Endodermal cell (in vitro differentiated cells): ENCODE measurements around the gene MYO16. TPM values are rescaled to one million over a fixed set of nuclear protein-coding genes. Genes with fewer than 3 reads are reported as not detected.

Source experiments
- DNase-seq: peaks from one replicate; pipeline ENCODE4 v3.0.0-alpha.2; 2017
- H3K27ac ChIP-seq: 2 replicates; pipeline ENCODE4 v1.5.1; 2013; ENCODE audit warnings: mild to moderate bottlenecking, low read depth, low read length, moderate library complexity
- H3K27me3 ChIP-seq: 2 replicates; pipeline ENCODE4 v1.6.1; 2013; ENCODE audit warnings: mild to moderate bottlenecking, low read length, moderate library complexity; ENCODE audit not compliant: insufficient read depth, control insufficient read depth, poor library complexity, severe bottlenecking
- H3K36me3 ChIP-seq: 2 replicates; pipeline ENCODE4 v1.7.0; 2013; ENCODE audit warnings: mild to moderate bottlenecking, low read length, moderate library complexity; ENCODE audit not compliant: control insufficient read depth, insufficient read depth
- H3K4me1 ChIP-seq: one replicate; pipeline ENCODE4 v1.7.0; 2013; ENCODE audit warnings: low read length; ENCODE audit not compliant: control insufficient read depth, insufficient read depth
- H3K4me3 ChIP-seq: 2 replicates; pipeline ENCODE4 v1.5.1; 2013; ENCODE audit warnings: mild to moderate bottlenecking, low read length, moderate library complexity
- H3K9ac ChIP-seq: 2 replicates; pipeline ENCODE4 v1.6.1; 2013; ENCODE audit warnings: mild to moderate bottlenecking, low read length, moderate library complexity; ENCODE audit not compliant: poor library complexity, severe bottlenecking; ENCODE audit errors: extremely low read depth
- H3K9me3 ChIP-seq: 2 replicates; pipeline ENCODE4 v1.6.1; 2013; ENCODE audit warnings: mild to moderate bottlenecking, low read length, moderate library complexity; ENCODE audit not compliant: control insufficient read depth
- H3K27ac Mint-ChIP-seq: 2 replicates; pipeline ENCODE4 v1.8.0; 2020; ENCODE audit warnings: mixed read lengths
- H3K27me3 Mint-ChIP-seq: 2 replicates; pipeline ENCODE4 v1.8.0; 2021; ENCODE audit warnings: mild to moderate bottlenecking, mixed read lengths; ENCODE audit not compliant: insufficient read depth
- H3K36me3 Mint-ChIP-seq: 2 replicates; pipeline ENCODE4 v1.8.0; 2020; ENCODE audit warnings: low read depth, mixed read lengths
- H3K4me1 Mint-ChIP-seq: 2 replicates; pipeline ENCODE4 v1.8.0; 2020; ENCODE audit warnings: mixed read lengths
- H3K4me3 Mint-ChIP-seq: 2 replicates; pipeline ENCODE4 v1.8.0; 2020; ENCODE audit warnings: mild to moderate bottlenecking, moderate library complexity, mixed read lengths
- H3K9me3 Mint-ChIP-seq: 2 replicates; pipeline ENCODE4 v1.8.0; 2020; ENCODE audit warnings: mild to moderate bottlenecking, mixed read lengths
- CTCF ChIP-seq: fragments of 200-600 bp; sonication (generic); conservative IDR thresholded peaks from 2 replicates; pipeline ENCODE4 v1.5.0; 2021; ENCODE audit warnings: antibody characterized with exemption, mild to moderate bottlenecking
- WGBS, 2 experiments: methylation state at CpG; one replicate each; pipeline versions ENCODE4 v1.1.5 to v1.1.7; 2013; ENCODE audit warnings: missing lambda C conversion rate in 2 of 2, mixed read lengths in 1 of 2; ENCODE audit not compliant: insufficient coverage in 1 of 2, insufficient read length in 1 of 2; 5-methylcytosine and 5-hydroxymethylcytosine counted together
- total RNA-seq, 2 donors: library from RNA; stranded (reverse); fragmentation: NEBNext Ultra II Directional in 1 of 2; extraction: Animal tissue kit (Norgen Biotek cat#: 25700) in 1 of 2; gene quantifications; 2 replicates in 1 of 2; 3 replicates in 1 of 2; pipeline ENCODE4 v1.2.1, GENCODE V29; 2021

MYO16 gene
- total RNA-seq, 2 donors from 2014 or later, result 0.70 to 1.2 TPM

- H3K9ac ChIP-seq, result no peak overlapping the region
- no peaks in the 10 kb centered on the region for H3K27me3 Mint-ChIP-seq
- no peaks in the 10 kb centered on the region for H3K36me3 ChIP-seq
- H3K4me1 Mint-ChIP-seq, result peaks cover 40% of the 10 kb centered on the region
- DNase-seq, result peak; percentile 63
- 67 to 80% methylated on average over 1 to 5 of the region's 5 CpGs for WGBS, 2 experiments
- H3K4me3 ChIP-seq, result no peak overlapping the region
- peaks cover 8% of the 10 kb centered on the region for H3K4me1 ChIP-seq
- H3K27ac ChIP-seq, result no peak overlapping the region
- no peak overlapping the region for H3K4me3 Mint-ChIP-seq
- no peak for TF ChIP-seq CTCF
- no peaks in the 10 kb centered on the region for H3K36me3 Mint-ChIP-seq
- no peaks in the 10 kb centered on the region for H3K27me3 ChIP-seq
- no peaks in the 10 kb centered on the region for H3K9me3 ChIP-seq
- H3K27ac Mint-ChIP-seq, result no peak overlapping the region
- H3K9me3 Mint-ChIP-seq, result no peaks in the 10 kb centered on the region
Observed at GRCh38 chr13:109151696-109152095, 522.3 kb downstream of the MYO16 start.

GRCh38 chr13:109152311-109152820 lies 523.0 kb downstream of the MYO16 start:
- H3K4me3 ChIP-seq, result no peak overlapping the region
- no peak for TF ChIP-seq CTCF
- Mint-ChIP-seq H3K27ac (no peak overlapping the region), H3K9me3 (no peaks in the 10 kb centered on the region), H3K4me1 (peaks cover 46% of the 10 kb centered on the region), H3K4me3 (no peak overlapping the region), H3K36me3 (no peaks in the 10 kb centered on the region), H3K27me3 (no peaks in the 10 kb centered on the region)
- WGBS, 2 experiments, result 81 to 90% methylated on average over 8 to 9 of the region's 9 CpGs
- peaks cover 8% of the 10 kb centered on the region for H3K4me1 ChIP-seq
- no peak overlapping the region for H3K27ac ChIP-seq
- DNase-seq, result no peak
- no peaks in the 10 kb centered on the region for H3K36me3 ChIP-seq
- H3K9me3 ChIP-seq, result no peaks in the 10 kb centered on the region
- no peaks in the 10 kb centered on the region for H3K27me3 ChIP-seq
- no peak overlapping the region for H3K9ac ChIP-seq

GRCh38 chr13:109152941-109153340 lies 523.5 kb downstream of the MYO16 start:
- TF ChIP-seq CTCF, result no peak
- H3K27ac Mint-ChIP-seq, result no peak overlapping the region
- Histone ChIP-seq H3K9ac (no peak overlapping the region), H3K27ac (no peak overlapping the region), H3K36me3 (no peaks in the 10 kb centered on the region), H3K4me1 (peaks cover 8% of the 10 kb centered on the region), H3K9me3 (no peaks in the 10 kb centered on the region), H3K4me3 (no peak overlapping the region), H3K27me3 (no peaks in the 10 kb centered on the region)
- H3K4me3 Mint-ChIP-seq, result no peak overlapping the region
- H3K4me1 Mint-ChIP-seq, result peaks cover 51% of the 10 kb centered on the region
- DNase-seq, result no peak
- 90 to 95% methylated on average over 8 to 10 of the region's 10 CpGs for WGBS, 2 experiments
- no peaks in the 10 kb centered on the region for H3K27me3 Mint-ChIP-seq
- H3K9me3 Mint-ChIP-seq, result no peaks in the 10 kb centered on the region
- no peaks in the 10 kb centered on the region for H3K36me3 Mint-ChIP-seq
